Kidney tubule cell (primary cell): ENCODE data around the gene RXFP1.

Experiments
- DNase-seq: peaks from one replicate; pipeline ENCODE4 v3.0.0-alpha.2; 2018; ENCODE audit warnings: low spot score

Gene RXFP1

GRCh38 chr4:158671915-158672806 is 150.5 kb downstream of the RXFP1 start, which contains the start of gene ETFDH:
TSS of gene ETFDH (plus strand) at chr4:158672296. CDS start at chr4:158672457, 161 bp downstream.
- peak; percentile 100 for DNase-seq

- no peak for DNase-seq
Measured at GRCh38 chr4:158673633-158674032, 152.0 kb downstream of the RXFP1 start.

GRCh38 chr4:158676076-158676475 is 154.4 kb downstream of the RXFP1 start:
- no peak for DNase-seq

- DNase-seq = no peak
Measured at GRCh38 chr4:158678767-158679166, 157.1 kb downstream of the RXFP1 start.

- no peak for DNase-seq
Measured at GRCh38 chr4:158681629-158682028, 159.9 kb downstream of the RXFP1 start.

GRCh38 chr4:158682066-158682465 is 160.4 kb downstream of the RXFP1 start:
- no peak for DNase-seq

- DNase-seq = no peak
Measured at GRCh38 chr4:158688813-158689212, 167.1 kb downstream of the RXFP1 start.
